HG03521 (cell line): ENCODE results near the gene RBM10.
A peak's percentile ranks its signal among the peaks of the same experiment; 100 is the strongest.

Experiments
- ATAC-seq: cut with Tn5 transposase; IDR thresholded peaks from one replicate; pipeline ENCODE4 v1.9.1; 2021; ENCODE audit warnings: mild to moderate bottlenecking, moderate library complexity; ENCODE audit not compliant: unreplicated experiment

Gene RBM10

DNA sequence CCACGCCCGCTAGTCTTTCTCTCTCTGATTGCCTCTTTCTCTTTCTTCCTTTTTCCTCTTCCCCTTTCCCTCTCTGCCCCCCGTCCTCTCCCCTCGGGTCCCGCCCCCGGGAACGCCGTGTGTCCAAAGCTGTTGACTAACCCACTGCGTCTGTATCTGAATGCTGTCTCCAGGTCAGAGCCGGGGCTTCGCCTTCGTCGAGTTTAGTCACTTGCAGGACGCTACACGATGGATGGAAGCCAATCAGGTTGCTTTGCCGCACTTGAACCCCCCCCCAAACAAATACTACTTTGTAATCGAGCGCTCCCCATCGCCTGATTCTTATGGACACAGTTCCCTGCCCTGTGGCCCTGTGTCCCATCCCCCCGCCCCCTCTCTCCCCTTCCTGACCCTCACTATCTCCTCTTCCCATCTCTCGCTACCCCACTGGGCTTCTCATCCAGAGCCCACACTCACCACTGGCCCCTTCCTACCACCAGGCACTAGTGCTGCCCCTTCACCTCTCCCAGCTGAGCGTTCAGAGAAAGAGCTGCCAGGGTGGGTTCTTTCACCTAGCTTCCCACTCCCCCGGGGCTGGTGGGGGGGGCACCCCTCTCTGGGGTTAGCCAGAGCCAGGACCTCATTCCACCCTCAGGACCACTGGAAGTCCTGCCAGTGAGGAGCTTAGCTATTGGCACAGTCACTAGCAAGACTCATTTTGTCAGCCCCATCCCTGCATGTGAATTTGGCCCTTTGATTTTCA is 30.0 kb downstream of the RBM10 start:
- ATAC-seq, result no peak

DNA sequence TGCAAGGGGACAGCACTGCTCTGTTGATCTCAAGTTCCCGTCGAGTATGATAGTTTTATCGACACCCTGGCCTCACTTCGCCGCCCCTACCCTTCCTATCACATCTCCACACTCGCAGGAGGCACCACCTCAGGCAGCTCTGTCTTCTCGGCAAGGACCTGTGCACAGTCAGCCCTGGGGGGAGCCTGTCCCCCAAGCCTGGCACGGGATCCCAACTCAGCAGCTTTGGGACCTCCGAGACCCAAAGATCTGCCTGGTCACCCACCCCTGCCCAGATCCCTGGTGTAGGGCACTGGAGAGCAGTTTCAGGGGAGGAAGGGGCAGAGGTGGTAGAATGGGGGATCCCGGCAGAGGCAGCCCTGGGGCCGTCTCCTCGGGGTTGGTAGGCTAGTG is 30.6 kb downstream of the RBM10 start:
- no peak for ATAC-seq

DNA sequence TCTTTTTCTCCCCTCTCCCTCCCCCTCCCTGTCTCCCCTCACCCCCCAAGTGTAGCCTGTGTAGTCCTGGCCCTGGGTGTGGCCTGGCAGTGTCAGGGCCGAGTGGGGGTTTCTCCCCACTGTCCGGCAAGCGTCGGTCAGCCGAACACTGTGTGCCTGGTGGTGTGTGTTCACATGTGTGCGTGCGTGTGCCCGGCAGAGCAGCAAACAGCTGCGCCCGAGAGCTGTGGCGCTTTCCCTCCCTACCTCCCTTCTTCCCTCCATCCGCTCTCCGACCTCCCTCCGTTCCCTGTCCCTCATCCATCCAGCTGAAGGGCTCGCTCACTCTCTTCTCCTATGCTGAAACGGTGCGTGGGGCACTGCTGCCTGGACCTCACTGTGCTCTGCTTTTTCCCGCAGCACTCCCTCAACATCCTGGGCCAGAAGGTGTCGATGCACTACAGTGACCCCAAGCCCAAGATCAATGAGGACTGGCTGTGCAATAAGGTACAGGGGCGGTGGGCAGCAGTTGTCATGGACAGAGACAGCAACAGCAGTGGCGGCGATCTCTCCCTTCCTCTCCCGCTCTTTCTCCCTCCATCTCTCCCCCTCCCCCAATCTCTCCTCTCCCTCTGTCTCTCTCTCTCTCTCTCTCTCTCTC is 31.2 kb downstream of the RBM10 start:
- no peak for ATAC-seq

DNA sequence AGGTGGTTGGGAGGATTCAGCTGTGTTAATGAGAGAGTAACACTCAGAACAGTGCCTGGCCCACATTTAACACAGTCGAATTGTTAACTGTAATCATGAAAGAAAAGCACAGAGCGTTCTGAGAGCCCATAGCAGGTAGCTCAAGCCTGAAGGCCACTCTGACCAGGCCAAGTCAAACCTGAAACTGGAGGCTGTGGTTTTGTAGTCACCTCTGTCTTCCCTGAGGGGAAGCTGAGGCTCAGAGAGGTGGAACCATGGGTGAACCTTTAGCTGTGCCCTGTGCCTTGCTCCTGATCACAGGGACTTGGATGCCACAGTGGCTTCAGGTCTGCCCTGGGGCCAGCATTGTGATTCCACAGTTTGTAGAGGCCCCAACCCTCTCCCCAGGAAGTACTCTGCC is 32.1 kb downstream of the RBM10 start:
- no peak for ATAC-seq

DNA sequence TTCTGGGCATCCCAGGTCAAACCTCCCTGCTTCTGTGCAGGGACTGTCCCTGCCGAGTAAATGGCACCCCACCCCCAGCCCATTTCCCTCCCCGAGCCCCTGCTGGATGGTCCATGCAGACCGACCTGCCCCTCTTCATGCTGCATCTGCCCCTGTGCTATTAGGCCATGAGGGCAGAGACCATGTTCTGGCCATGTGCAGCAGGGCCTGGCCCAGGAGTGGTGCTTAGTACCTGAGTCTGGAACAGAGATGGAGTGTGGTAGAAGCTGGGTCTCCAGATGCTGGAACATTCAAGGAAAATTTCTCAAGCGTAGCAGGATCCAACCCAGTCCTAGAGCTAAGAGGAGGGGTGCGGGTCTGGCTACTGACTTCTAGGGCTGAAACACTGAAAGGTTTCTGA is 33.3 kb downstream of the RBM10 start:
- ATAC-seq, result no peak

DNA sequence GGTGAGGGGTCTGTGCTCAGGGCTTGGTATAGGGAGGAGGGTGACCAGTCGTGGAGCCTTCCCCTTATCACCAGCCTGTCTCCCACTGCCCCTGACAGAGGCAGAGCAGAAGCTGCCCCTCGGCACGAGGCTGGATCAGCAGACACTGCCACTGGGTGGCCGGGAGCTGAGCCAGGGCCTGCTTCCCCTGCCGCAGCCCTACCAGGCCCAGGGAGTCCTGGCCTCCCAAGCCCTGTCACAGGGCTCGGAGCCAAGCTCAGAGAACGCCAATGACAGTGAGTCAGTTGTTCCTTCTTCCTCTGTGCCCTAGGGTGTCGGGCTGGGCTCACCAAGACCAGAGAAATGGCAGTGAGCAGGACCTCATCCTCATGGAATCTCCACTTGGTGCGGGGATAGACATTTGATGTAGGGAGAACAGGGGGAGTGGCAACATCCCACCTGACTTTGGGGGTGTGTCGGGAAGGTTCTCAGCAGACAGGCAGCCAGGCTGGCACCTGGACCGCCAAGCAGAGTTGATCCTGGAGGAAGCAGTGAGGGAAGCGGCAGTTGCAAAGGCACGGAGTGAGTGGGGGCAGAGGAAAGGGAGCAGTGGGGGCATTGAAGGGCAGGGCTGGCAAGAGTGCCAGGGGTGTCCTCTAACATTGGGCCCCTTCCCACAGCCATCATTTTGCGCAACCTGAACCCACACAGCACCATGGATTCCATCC is 34.4 kb downstream of the RBM10 start:
- no peak for ATAC-seq

DNA sequence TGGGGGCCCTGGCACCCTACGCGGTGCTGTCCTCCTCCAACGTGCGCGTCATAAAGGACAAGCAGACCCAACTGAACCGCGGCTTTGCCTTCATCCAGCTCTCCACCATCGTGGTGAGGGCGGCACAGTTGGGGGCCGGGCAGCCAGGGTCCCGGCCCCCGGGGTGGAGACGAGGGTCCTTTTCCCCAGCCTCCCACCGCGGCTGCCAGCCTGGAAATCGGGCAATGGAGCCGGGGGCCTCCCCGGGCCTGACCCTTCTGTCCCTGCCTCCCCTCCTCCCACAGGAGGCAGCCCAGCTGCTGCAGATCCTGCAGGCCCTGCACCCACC is 34.9 kb downstream of the RBM10 start:
- no peak for ATAC-seq

DNA sequence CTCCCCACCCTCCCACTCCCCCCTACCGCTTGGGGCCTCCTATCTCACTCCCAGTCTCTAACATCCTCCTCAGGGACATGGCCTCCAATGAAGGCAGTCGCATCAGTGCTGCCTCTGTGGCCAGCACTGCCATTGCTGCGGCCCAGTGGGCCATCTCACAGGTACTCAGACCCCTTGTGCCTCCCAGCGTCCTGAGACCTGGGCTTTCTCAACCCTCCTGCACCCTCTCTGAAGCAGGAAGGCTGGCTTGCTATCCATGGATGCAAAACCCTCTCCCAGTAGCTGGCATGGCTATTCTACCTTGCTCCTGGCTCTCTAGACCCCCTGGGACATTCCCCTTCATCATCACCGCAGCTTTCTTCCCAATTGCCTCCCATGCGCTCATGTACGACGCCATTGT is 35.3 kb downstream of the RBM10 start:
- ATAC-seq, result no peak

DNA sequence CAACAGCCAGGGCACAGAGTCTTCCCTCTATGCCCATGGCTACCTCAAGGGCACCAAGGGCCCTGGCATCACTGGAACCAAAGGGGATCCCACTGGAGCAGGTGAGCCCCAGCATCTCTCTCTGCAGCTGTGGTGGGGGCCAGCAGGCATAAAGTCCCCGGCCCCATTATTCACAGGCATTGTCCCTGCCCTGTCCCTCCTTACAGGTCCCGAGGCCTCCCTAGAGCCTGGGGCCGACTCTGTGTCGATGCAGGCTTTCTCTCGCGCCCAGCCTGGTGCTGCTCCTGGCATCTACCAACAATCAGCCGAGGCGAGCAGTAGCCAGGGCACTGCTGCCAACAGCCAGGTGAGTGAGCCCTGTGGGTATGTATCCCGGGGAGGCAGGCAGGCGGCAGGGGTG is 36.3 kb downstream of the RBM10 start:
- ATAC-seq, result no peak

DNA sequence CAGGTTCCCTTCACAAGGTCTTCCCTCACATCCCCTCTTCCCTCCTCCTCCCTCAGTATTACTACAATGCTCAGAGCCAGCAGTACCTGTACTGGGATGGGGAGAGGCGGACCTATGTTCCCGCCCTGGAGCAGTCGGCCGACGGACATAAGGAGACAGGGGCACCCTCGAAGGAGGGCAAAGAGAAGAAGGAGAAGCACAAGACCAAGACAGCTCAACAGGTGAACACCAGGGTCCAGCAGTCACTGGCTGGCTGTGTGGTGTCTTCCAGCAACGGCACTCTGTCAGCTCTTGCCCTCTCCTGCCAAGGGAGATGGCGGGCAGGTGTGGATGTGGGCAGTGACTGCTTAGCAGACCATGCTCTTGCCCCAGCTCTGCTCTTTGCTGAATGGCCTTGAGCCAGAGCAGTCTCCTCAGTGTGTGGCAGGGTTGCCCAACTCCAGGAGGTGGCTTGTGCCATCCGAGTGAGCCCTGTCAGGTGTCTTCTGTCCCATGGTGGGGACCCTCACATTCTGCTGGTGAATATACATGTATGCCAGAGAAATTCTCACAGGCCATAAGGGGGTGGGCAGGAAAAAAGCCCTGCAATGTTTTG is 37.2 kb downstream of the RBM10 start:
- ATAC-seq, result no peak

DNA sequence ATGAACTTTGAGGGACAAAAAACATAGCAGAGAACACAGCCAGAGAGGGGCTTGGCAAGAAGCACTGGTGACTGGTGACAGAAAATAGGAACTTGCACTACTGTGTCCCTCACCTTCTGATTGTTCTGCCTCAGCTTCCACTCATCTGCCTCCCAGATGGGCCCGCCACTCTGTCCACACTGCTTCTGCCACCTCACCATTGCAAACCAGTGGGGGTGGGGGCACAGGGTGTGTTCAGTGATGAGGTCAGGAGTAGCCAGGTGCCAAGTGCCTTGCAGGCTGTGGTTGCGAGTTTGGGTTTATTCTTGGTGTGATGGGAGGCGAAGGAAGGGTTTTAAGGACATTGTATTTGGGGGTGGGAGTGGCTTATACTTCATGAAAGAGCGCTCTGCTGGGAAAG is 39.5 kb downstream of the RBM10 start:
- ATAC-seq, result no peak

DNA sequence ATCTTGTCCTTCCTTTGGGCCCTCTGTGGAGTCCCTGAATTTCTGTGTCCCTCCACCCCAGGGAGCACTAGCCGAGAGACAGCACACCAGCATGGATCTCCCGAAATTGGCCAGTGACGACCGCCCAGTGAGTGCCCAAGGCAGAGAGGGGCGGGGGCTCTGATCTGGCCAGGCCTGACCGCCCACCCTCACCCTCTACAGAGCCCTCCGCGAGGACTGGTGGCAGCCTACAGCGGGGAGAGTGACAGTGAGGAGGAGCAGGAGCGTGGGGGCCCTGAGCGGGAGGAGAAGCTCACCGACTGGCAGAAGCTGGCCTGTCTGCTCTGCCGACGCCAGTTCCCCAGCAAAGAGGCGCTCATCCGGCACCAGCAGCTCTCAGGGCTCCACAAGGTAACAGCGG is 40.2 kb downstream of the RBM10 start:
- ATAC-seq, result no peak

DNA sequence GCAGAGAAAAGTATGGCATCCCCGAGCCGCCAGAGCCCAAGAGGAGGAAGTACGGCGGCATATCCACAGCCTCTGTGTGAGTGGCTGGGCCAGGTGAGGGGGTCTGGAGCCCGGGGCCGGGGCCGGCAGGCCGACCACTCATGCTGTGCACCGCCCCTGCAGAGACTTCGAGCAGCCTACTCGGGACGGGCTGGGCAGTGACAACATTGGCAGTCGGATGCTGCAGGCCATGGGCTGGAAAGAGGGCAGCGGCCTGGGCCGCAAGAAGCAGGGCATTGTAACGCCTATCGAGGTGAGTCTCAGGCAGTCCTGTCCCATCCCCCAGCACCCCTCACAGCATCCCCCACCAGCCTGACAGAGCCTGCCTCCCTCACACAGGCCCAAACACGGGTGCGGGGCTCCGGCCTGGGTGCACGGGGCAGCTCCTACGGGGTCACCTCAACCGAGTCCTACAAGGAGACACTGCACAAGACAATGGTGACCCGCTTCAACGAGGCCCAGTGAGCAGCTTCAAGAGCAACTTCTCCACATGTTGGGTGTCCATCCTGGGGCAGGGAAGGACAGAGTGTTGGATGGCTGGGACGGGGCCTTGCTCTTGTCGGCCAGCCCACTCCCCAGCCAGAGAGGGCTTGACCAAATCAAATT is 41.2 kb downstream of the RBM10 start:
- no peak for ATAC-seq

DNA sequence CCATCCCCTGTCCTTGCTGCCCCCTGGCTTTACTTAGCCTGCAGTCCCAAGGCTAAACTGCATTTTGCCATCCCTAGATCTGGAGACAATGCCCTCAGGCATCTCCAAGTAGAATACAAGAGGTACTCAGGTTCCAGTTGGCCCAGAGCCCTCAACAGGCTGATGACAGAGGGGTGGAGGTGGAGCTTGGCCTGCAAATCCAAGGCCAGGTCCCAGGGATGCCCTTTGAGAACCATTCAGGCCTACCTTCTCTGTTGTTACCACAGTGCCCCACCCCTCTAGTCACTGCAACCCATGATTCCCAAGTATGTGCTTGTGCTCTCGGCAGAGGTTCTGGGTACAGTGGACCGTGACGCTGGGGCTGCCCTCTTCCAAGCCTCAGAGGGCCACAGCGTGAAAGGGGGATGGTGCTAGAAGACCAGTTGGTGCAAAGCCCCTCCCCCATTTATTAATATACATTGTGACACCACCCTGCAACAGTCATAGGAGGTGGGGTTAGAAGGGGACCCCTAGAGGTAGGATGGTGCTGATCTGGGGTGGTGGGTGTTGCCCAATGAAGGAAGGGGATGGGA is 42.2 kb downstream of the RBM10 start:
- ATAC-seq, result no peak

DNA sequence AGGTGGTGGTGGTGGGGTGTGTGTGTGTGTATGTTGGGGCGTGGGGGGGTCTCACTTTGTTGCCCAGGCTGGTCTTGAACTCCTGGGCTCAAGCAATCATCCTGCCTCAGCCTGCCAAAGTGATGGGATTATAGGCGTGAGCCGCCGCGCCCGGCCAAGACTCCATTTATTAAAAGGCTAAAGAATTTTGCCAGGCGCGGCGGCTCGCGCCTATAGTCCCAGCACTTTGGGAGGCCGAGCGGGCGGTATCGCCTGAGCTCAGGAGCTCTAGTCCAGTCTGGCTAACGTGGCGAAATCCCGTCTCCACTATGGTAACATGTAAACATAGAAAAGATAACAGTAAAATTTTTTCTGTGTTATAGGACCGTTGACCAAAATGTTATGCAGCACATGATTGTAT is 44.9 kb downstream of the RBM10 start:
- ATAC-seq, result no peak

DNA sequence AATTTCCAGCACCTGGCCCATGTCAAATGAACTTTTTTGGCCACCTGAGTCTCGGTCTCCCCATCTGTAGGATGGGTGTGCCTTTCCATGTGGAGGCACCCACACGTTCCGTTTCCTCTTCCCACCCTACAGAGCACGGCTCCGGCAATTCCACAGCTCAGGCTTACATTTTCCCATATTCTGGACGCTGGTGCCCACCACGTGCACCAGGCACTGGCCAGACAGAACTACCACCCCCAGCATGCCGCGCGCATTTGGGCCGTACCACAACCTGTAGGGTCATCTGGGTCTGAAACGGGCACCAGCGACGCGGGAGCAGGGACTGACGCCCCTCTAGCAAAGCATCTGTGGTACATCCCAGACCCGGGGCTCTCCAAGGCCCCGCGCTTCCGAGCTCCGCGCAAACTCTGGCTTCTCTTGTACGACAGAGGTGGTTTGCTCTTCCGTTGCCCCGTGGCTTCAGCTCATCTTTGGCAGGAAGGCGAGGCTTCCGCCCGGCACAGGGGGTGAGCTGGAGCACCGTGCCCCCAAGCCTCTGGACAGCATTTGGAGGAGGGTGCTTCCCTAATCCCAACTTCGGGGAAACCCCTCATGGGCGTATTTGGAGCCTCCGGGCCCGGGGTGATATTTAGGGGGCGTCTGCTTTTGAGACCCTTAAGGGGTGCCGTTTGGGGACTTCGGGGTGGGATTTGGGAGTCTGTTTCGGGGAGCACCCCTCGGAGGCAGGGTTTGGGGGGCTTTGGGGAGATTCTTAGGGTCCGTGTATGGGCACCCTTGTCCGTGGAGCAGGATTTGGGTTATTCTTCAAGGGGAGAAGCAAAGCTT is 45.6 kb downstream of the RBM10 start:
- ATAC-seq, result peak; percentile 65

DNA sequence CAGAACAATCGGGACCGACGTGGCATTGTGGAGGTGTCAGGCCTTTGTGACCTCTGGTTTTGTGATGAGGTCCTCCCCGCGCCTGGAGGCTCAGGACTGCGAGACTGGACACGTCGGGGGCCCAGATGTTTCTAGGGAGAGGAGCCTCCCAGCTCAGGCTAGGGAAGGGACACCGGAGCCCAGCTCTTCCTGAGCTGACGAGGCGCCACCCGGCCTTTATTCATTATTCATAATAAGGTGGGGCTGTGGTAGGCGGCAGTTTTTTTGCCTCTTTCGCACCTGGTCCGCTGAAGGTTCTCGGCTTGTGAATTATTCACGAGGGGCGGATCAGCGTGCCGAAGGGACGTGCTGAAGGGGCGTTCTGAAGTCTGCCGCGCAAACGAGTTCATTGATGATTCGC is 46.3 kb downstream of the RBM10 start:
- ATAC-seq, result no peak

DNA sequence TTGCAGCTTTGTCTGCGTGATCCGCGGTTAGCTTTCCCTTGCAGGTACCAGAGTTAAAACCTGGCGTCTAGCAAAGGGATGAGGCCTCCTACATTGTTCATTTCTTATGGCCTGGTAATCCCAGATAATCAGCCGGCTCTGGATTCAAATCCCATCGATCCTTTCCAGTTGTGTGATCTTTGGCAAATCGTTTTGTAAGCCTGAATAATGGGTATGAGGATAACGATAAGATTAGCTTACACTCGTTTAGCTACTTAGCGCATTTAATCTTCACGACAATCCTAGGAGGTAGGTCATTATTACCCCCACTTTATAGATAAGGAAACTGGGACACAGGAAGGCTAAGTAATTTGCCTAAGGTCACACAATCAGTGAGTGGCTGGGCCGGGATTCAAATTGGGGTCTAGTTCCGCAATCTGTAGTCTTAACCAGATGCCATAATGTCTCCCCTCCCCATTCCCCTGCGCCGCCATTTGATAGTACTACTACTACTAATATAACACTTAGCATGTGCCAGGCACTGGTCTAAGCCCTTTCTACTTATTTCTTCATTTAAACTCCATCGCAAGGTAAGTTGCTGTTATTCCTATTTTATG is 46.9 kb downstream of the RBM10 start:
- no peak for ATAC-seq

DNA sequence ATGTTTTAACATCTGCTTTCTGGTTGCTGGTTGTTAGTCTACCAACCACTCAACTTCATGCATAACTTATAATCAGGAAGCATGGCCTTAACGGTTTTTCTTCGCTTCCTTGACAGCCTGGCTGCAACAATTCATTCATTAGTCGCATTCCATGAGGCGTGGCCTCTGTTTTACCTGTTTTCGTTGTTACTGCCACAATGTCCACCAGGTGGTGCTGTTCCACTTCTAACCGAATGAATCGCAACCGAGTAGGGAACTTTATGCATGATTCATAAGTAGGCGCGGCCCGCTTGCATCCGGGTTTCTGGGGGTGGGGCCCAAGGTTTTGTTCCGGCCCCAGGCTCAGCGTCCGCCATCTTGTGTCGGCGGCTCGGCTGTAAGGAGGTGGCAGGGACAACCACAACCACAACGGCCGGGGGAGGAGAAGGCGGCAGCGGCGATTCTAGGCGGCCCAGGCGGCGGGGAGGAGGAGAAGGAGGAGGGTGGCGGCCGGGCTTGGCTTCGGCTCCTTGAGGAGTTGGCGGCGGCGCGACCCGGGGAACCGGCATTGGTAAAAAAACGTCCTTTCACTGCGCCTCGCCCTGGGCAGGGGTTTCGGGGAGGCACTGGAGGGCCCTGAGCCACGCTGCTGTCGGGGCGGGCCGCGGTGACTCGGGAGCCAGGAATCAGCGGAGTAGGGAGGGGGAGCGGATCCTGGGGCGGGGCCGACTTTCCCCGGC is 48.6 kb downstream of the RBM10 start, which contains the start of gene UBA1:
Gene UBA1 (plus strand): TSS at position 355 of the 719 bp plus-strand sequence. CDS start 4,974 bp downstream, outside the sequence.
- ATAC-seq, result peak; percentile 64
